Measurements from ENCODE around the gene RASGEF1C.

DNA sequence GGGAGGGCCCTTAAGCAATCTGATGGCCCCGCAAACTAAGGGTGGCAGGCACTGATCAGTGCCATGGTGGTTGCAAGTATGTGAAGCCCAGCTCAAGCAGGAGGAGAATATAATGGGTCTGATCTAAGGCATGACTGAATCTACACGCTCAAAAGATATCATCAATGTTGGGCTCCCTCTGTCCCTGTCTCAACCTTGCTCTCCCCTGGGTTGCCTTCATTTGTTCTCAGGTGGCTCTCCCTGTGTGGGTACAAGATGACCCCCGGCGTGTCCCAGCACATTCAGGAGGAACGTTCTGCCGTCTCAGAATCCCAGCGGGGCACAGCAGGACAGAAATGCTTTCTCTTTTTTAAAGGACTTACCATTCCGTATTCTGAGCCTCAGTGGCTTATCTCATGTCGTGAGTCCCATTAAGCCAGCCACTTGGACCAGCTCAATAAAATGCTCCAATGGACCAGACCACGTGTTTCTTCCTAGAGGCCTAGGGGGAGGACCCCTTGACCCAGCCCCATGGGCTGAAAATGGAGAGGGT, 125.4 kb downstream of the RASGEF1C start:
- TF ChIP-seq POLR2AphosphoS5 (IDR thresholded peaks at IDR 0.05; ENCODE audit: low read depth, low read length) = no peak
- TF ChIP-seq TAF1 (IDR thresholded peaks at IDR 0.05; ENCODE audit: borderline replicate concordance, insufficient read depth, low read length) = no peak

Data from PFSK-1 (cell line).